Astrocyte of the cerebellum (primary cell): Measurements from ENCODE around the gene SEMA5A.

ENCODE experiments used
- DNase-seq: peaks from one replicate; pipeline ENCODE4 v3.0.0-alpha.2; 2011; ENCODE audit warnings: low read depth
- H3K4me3 ChIP-seq: 2 replicates; pipeline ENCODE4 v1.5.1; 2011; ENCODE audit warnings: mild to moderate bottlenecking, low read depth, low read length, moderate library complexity
- CTCF ChIP-seq: IDR thresholded peaks from 2 replicates; pipeline ENCODE4 v1.5.1; 2012; ENCODE audit warnings: low read length, low read depth, moderate library complexity, mild to moderate bottlenecking; ENCODE audit errors: missing control alignments
- in situ Hi-C: cut with HindIII; loops from 2 replicates; pipeline ENCODE4 v1.10.0; 2017; ENCODE audit warnings: low sequenced_read_pairs

The SEMA5A gene

GRCh38 chr5:9173281-9174048 lies 372.4 kb downstream of the SEMA5A start:
- no peak for DNase-seq
- in situ Hi-C loops = no loop called here
- no peak overlapping the region for H3K4me3 ChIP-seq
- TF ChIP-seq CTCF = no peak

- no peak overlapping the region for H3K4me3 ChIP-seq
- DNase-seq = no peak
- in situ Hi-C loops = no loop called here
- TF ChIP-seq CTCF = no peak
These were observed 375.8 kb downstream of the SEMA5A start for GRCh38 chr5:9170026-9170425.

GRCh38 chr5:9169557-9169902 lies 376.3 kb downstream of the SEMA5A start:
- in situ Hi-C loops = no loop called here
- H3K4me3 ChIP-seq = no peak overlapping the region
- no peak for DNase-seq
- no peak for TF ChIP-seq CTCF

GRCh38 chr5:9168791-9169556 lies 376.9 kb downstream of the SEMA5A start:
- no peak for TF ChIP-seq CTCF
- H3K4me3 ChIP-seq = no peak overlapping the region
- in situ Hi-C loops = no loop called here
- peak; percentile 76 for DNase-seq

- in situ Hi-C loops = no loop called here
- H3K4me3 ChIP-seq = no peak overlapping the region
- DNase-seq = no peak
- TF ChIP-seq CTCF = no peak
These were observed 379.4 kb downstream of the SEMA5A start for GRCh38 chr5:9166202-9167112.

GRCh38 chr5:9165546-9165945 lies 380.3 kb downstream of the SEMA5A start:
- in situ Hi-C loops = no loop called here
- TF ChIP-seq CTCF = no peak
- DNase-seq = no peak
- no peak overlapping the region for H3K4me3 ChIP-seq
